GM15510 (cell line): ENCODE data around the gene COX7A2L.

Source experiments
- POLR2A ChIP-seq: IDR thresholded peaks from 3 replicates; pipeline ENCODE4 v1.6.1; 2011; ENCODE audit warnings: borderline replicate concordance; ENCODE audit not compliant: insufficient read length; ENCODE audit errors: extremely low read depth

The COX7A2L gene

DNA sequence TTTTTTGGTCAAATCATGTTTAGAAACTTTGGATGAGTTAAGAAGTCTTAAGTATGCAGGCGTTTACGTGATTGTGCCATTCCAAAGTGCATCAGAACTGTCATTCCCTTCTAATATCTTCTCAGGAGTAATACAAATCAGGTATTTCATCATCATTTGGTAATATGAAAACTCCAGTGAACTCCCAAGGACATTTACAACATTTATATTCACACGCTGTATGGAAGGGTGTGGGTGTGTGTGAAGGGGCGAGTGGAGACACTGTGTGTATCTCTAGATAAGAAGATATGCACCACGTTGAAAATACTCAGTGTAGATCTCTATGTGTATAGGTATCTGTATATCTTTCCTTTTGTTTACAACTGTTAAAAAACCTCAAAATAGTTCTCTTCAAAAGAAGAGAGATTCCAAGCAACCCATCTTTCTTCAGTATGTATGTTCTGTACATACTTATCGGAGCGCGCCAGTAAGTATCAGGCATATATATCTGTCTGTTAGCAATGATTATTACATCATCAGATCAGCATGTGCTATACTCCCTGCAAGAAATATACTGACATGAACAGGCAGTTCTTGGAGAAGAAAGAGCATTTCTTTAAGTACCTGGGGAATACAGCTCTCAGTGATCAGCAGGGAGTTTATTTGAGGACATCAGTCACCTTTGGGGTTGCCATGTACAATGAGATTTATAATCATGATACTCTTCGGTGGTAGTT is 29.3 kb downstream of the COX7A2L start:
- no peak for TF ChIP-seq POLR2A

DNA sequence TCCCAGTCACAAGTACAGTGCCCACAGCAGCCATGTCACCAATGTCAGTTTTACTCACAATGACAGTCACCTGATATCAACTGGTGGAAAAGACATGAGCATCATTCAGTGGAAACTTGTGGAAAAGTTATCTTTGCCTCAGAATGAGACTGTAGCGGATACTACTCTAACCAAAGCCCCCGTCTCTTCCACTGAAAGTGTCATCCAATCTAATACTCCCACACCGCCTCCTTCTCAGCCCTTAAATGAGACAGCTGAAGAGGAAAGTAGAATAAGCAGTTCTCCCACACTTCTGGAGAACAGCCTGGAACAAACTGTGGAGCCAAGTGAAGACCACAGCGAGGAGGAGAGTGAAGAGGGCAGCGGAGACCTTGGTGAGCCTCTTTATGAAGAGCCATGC is 31.3 kb downstream of the COX7A2L start:
- no peak for TF ChIP-seq POLR2A

- no peak for TF ChIP-seq POLR2A
Observed at GRCh38 chr2:42328923-42329322, 32.1 kb downstream of the COX7A2L start.

GRCh38 chr2:42328148-42328833 is 32.7 kb downstream of the COX7A2L start:
- no peak for TF ChIP-seq POLR2A

GRCh38 chr2:42327125-42327524 is 33.9 kb downstream of the COX7A2L start:
- TF ChIP-seq POLR2A: no peak

DNA sequence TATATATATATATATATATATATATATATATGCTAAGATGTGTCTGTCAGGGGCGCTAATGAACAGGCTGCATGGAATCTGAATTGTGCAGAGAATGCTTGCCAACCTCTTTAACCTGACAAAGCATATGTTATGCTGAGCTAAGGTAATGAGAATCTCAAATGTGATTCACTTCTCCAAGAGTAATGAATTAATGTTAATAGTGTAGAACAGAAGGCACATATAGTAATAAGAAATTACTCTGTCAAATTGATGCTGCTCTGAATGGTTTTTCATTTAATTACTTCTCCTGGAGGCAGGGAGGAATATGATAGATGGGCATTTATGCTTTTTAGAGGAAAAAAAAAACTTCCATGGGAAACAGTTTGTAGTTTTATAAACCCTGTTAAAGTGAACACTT is 35.4 kb downstream of the COX7A2L start:
- no peak for TF ChIP-seq POLR2A

DNA sequence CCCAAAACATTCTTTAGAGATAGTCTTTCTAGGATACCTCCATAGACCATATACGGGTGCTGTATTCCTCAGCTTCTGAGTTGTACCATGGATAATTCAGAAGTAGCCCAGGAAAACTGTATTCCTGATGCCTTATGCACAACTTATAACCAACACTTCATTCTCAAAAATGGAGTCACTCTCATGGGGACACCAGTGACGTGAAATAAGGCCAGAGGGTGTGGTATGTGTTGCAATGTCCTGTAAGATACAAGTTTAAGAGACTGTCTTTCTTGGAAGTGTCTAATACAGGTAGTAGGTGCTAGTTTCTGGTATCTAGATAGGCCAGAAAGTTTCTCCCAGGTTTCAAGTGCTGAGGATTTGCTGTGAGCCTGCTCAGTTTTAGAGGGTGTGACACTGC is 36.1 kb downstream of the COX7A2L start:
- TF ChIP-seq POLR2A: no peak

DNA sequence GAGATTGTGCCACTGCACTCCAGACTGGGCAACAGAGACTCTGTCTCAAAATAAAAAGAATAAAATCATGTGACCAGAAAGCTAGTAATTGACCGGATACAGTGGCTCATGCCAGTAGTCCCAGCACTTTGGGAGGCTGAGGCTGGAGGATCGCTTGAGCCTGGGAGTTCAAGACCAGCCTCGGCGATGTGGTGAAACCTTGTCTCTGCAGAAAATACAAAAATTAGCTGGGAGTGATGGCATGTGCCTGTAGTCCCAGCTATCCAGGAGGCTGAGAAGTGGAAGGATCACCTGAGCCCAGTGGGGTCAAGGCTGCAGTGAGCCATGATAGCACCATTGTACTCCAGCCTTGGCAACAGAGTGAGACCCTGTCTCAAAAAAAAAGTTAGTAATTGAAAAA is 36.8 kb downstream of the COX7A2L start:
- no peak for TF ChIP-seq POLR2A

- no peak for TF ChIP-seq POLR2A
Observed at GRCh38 chr2:42321452-42322064, 39.5 kb downstream of the COX7A2L start.

GRCh38 chr2:42319265-42319664 is 41.8 kb downstream of the COX7A2L start:
- no peak for TF ChIP-seq POLR2A

- TF ChIP-seq POLR2A: no peak
Observed at GRCh38 chr2:42317945-42318344, 43.1 kb downstream of the COX7A2L start.

- no peak for TF ChIP-seq POLR2A
Observed at GRCh38 chr2:42317486-42317885, 43.5 kb downstream of the COX7A2L start.

- TF ChIP-seq POLR2A: no peak
Observed at GRCh38 chr2:42316910-42317309, 44.1 kb downstream of the COX7A2L start.

DNA sequence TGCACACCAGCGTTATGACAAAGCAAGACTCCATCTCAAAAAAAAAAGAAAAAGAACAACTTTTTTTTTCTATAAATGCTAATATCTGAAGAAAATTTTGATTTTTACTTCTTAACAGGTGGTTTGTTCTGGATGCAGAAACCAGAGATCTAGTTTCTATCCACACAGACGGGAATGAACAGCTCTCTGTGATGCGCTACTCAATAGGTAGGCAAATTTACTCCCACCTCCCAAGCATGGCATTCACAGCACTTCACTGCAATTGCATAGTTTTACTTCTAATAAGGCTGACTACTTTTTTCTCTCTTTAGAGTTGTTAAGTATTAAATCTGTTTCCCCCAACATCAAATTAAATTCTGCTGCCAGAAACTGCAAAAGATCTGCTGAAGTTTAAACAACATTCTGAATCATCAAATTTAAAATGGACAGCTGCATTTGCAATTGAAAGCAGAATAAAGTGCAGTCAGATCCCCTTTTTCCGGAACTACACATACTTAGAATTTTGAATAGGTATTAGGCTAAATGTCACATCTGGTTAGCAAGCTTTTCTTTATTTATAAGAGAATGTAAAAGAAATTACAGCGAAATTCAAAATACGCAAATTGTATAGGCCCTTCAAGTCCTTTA is 45.1 kb downstream of the COX7A2L start:
- no peak for TF ChIP-seq POLR2A

DNA sequence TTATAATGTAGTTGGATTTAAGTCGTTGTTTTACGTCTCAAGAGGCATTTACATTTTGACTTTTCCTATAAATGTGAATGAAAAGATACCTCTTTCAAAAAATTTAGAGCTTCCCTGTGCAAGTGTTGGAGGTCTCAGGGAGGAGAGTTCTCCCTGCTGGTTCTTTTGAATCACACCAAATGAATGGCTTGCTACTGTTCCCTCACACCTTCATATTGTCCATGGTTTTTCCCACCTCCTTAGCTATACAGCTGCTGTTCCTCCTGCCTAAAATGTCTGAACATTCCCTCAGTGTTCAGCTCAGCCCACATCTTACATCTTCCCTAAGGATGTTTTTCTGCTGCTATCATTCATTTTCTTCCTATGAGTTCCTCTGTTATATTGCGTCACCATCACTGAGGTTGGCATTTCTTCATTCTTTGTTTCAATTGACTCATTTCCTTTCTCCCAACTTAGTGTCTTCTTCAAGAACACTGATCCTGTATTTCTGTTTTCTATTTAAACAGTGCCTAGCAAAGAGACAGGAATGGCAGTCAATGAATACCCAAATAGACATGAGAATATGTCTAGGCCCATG is 46.0 kb downstream of the COX7A2L start:
- no peak for TF ChIP-seq POLR2A

DNA sequence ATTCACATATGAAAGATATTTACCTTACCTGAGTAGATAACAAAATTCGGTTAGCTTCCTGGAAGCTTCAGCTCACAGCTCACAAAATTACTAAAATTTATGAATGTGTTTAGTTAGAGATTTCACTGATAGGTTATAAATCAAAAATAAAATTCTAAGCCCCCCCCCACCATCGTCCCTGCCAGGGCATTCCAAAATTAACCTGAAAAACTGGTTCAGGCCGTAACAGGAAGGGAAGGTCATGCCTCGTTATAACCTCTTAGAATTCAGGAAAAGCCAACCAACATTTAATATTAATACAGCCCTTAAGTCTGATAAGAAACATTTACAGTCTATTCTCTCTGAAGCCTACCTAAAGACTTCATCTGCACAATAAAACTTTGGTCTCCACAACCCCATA is 48.9 kb downstream of the COX7A2L start:
- no peak for TF ChIP-seq POLR2A

DNA sequence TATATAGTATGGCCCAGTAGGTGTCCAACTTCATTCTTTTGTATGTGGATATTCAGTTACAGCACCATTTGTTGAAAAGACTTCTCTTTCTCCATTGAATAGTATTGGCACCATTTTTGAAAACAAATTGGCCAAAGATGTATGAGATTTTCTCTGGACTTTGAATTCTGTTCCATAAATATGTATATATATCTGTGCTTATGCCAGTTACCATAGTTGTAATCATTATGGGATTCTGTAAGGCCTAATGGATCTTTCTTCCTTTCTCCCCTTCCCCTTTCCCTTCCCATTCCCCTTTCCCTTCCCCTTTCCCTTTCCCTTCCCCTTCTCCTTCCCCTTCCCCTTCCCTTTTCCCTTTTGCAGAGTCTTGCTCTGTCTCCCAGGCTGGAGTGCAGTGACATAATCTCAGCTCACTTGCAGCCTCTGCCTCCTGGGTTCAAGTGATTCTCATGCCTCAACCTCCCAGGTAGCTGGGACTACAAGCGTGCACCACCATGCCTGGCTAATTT is 51.0 kb downstream of the COX7A2L start:
- no peak for TF ChIP-seq POLR2A
